MM.1S (cell line): ENCODE results near the gene GCM1.

Experiments used
- DNase-seq: peaks from one replicate; pipeline ENCODE4 v3.0.0-alpha.2; 2015
- H2AFZ ChIP-seq: fragments of 300-600 bp; sonication (generic); 2 replicates; pipeline ENCODE4 v1.6.0; 2016; ENCODE audit warnings: antibody characterized with exemption, low read length
- H3F3A ChIP-seq: fragments of 300-600 bp; sonication (generic); 2 replicates; pipeline ENCODE4 v1.6.1; 2016; ENCODE audit warnings: mild to moderate bottlenecking, antibody characterized with exemption, low read length, moderate library complexity, mixed read lengths; ENCODE audit not compliant: insufficient read depth
- H3K27ac ChIP-seq: fragments of 300-600 bp; sonication (generic); 2 replicates; pipeline ENCODE4 v1.5.1; 2016; ENCODE audit warnings: mild to moderate bottlenecking, low read length
- H3K27me3 ChIP-seq: fragments of 300-600 bp; sonication (generic); replicated peaks from 2 replicates; pipeline ENCODE4 v1.6.0; 2016; ENCODE audit warnings: low read length; ENCODE audit not compliant: insufficient read depth
- H3K36me3 ChIP-seq: fragments of 300-600 bp; sonication (generic); replicated peaks from 2 replicates; pipeline ENCODE4 v1.6.1; 2016; ENCODE audit warnings: mild to moderate bottlenecking, low read length, mixed read lengths; ENCODE audit not compliant: insufficient read depth
- H3K4me1 ChIP-seq: fragments of 300-600 bp; sonication (generic); 2 replicates; pipeline ENCODE4 v1.6.1; 2016; ENCODE audit warnings: low read length, mixed read lengths
- H3K4me2 ChIP-seq: fragments of 300-600 bp; sonication (generic); 2 replicates; pipeline ENCODE4 v1.6.0; 2016; ENCODE audit warnings: low read depth, low read length
- H3K4me3 ChIP-seq: fragments of 300-600 bp; sonication (generic); 2 replicates; pipeline ENCODE4 v1.5.1; 2016; ENCODE audit warnings: low read length, mixed read lengths
- H3K79me2 ChIP-seq: fragments of 300-600 bp; sonication (generic); 2 replicates; pipeline ENCODE4 v1.6.1; 2016; ENCODE audit warnings: mixed run types, low read length, mixed read lengths
- H3K9ac ChIP-seq: fragments of 300-600 bp; sonication (generic); 2 replicates; pipeline ENCODE4 v1.6.1; 2016; ENCODE audit warnings: low read length, mixed read lengths
- H3K9me2 ChIP-seq: fragments of 300-600 bp; sonication (generic); replicated peaks from 2 replicates; pipeline ENCODE4 v1.6.1; 2016; ENCODE audit warnings: mild to moderate bottlenecking, low read length, mixed read lengths; ENCODE audit not compliant: insufficient read depth
- H3K9me3 ChIP-seq: fragments of 300-600 bp; sonication (generic); replicated peaks from 2 replicates; pipeline ENCODE4 v1.6.1; 2016; ENCODE audit warnings: mild to moderate bottlenecking, low read length, mixed read lengths; ENCODE audit not compliant: insufficient read depth
- H4K20me1 ChIP-seq: fragments of 300-600 bp; sonication (generic); 2 replicates; pipeline ENCODE4 v1.6.1; 2016; ENCODE audit warnings: mild to moderate bottlenecking, low read length, moderate library complexity, mixed read lengths; ENCODE audit not compliant: insufficient read depth
- CTCF ChIP-seq: fragments of 300-600 bp; sonication (generic); IDR thresholded peaks from 2 replicates; pipeline ENCODE4 v1.5.1; 2016; ENCODE audit warnings: antibody characterized with exemption, low read length, mixed read lengths
- EZH2 ChIP-seq: fragments of 300-600 bp; sonication (generic); optimal IDR thresholded peaks from 2 replicates; pipeline ENCODE3; 2017; ENCODE audit warnings: low read depth, mild to moderate bottlenecking, antibody characterized with exemption, low read length, mixed read lengths
- EZH2phosphoT487 ChIP-seq: fragments of 300-600 bp; sonication (generic); IDR thresholded peaks from 2 replicates; pipeline ENCODE4 v1.6.1; 2018; ENCODE audit warnings: antibody characterized with exemption, low read length

The GCM1 gene

GRCh38 chr6:53104916-53105315 is 43.7 kb downstream of the GCM1 start:
- Histone ChIP-seq H3K4me2 (no peak overlapping the region), H3K4me1 (peaks cover 14% of the 10 kb centered on the region), H3K27me3 (no peaks in the 10 kb centered on the region), H4K20me1 (no peaks in the 10 kb centered on the region), H3K9me3 (no peaks in the 10 kb centered on the region), H3K9me2 (no peaks in the 10 kb centered on the region), H3K36me3 (no peaks in the 10 kb centered on the region), H2AFZ (no peak overlapping the region), H3K27ac (no peak overlapping the region), H3K9ac (no peak overlapping the region), H3K4me3 (no peak overlapping the region), H3F3A (peaks cover 7% of the 10 kb centered on the region; the same call in 1 of the 2 replicates), H3K79me2 (no peaks in the 10 kb centered on the region)
- no peak for TF ChIP-seq EZH2phosphoT487
- no peak for TF ChIP-seq EZH2
- TF ChIP-seq CTCF, result no peak
- DNase-seq, result no peak

GRCh38 chr6:53103993-53104675 is 44.5 kb downstream of the GCM1 start:
- peak; percentile 48 for TF ChIP-seq CTCF
- no peak for TF ChIP-seq EZH2
- TF ChIP-seq EZH2phosphoT487, result no peak
- no peaks in the 10 kb centered on the region for H3K27me3 ChIP-seq
- H3K79me2 ChIP-seq, result no peaks in the 10 kb centered on the region
- no peak overlapping the region for H3K9ac ChIP-seq
- H3F3A ChIP-seq, result peaks cover under 1% of the 10 kb centered on the region; the same call in 1 of the 2 replicates
- H3K9me2 ChIP-seq, result no peaks in the 10 kb centered on the region
- no peak overlapping the region for H3K27ac ChIP-seq
- no peaks in the 10 kb centered on the region for H3K9me3 ChIP-seq
- no peak overlapping the region for H2AFZ ChIP-seq
- no peaks in the 10 kb centered on the region for H4K20me1 ChIP-seq
- DNase-seq, result peak; percentile 40
- no peaks in the 10 kb centered on the region for H3K36me3 ChIP-seq
- no peak overlapping the region for H3K4me2 ChIP-seq
- peaks cover 6% of the 10 kb centered on the region for H3K4me1 ChIP-seq
- no peak overlapping the region for H3K4me3 ChIP-seq

GRCh38 chr6:53101006-53101405 is 47.6 kb downstream of the GCM1 start:
- Histone ChIP-seq H3K36me3 (no peaks in the 10 kb centered on the region; the same call in 1 of the 2 replicates), H3F3A (no peaks in the 10 kb centered on the region)

More at GRCh38 chr6:53101006-53101405, 47.6 kb downstream of the GCM1 start:
- no peak overlapping the region for H2AFZ ChIP-seq
- H3K27me3 ChIP-seq, result no peaks in the 10 kb centered on the region
- no peaks in the 10 kb centered on the region for H4K20me1 ChIP-seq
- DNase-seq, result no peak
- H3K9me3 ChIP-seq, result no peaks in the 10 kb centered on the region
- no peak overlapping the region for H3K4me3 ChIP-seq
- TF ChIP-seq EZH2 (no peak), CTCF (no peak), EZH2phosphoT487 (no peak)
- H3K4me1 ChIP-seq, result no peaks in the 10 kb centered on the region
- H3K79me2 ChIP-seq, result no peaks in the 10 kb centered on the region
- no peak overlapping the region for H3K9ac ChIP-seq
- H3K27ac ChIP-seq, result no peak overlapping the region
- no peaks in the 10 kb centered on the region for H3K9me2 ChIP-seq
- no peak overlapping the region for H3K4me2 ChIP-seq
